Mesenchymal stem cell (in vitro differentiated cells and primary cell): ENCODE results near the gene FBXW9.

Experiments
- DNase-seq: peaks from one replicate; pipeline ENCODE4 v3.0.0-alpha.2; 2013
- H2AFZ ChIP-seq: one replicate; pipeline ENCODE4 v1.6.1; 2013; ENCODE audit warnings: low read depth, mild to moderate bottlenecking, control low read depth, inconsistent platforms, low read length, moderate library complexity
- H2AK5ac ChIP-seq: 2 replicates; pipeline ENCODE4 v1.6.1; 2013; ENCODE audit warnings: low read length, moderate library complexity, mild to moderate bottlenecking, inconsistent platforms; ENCODE audit not compliant: severe bottlenecking
- H2BK120ac ChIP-seq: one replicate; pipeline ENCODE4 v1.6.1; 2013; ENCODE audit warnings: low read depth, mild to moderate bottlenecking, inconsistent platforms, low read length, moderate library complexity
- H2BK12ac ChIP-seq, 2 experiments: one replicate each; pipeline ENCODE4 v1.6.1; 2013; ENCODE audit warnings: inconsistent platforms in 2 of 2, low read length in 2 of 2, mild to moderate bottlenecking in 2 of 2, moderate library complexity in 2 of 2, control low read depth in 1 of 2
- H2BK15ac ChIP-seq: one replicate; pipeline ENCODE4 v1.6.1; 2013; ENCODE audit warnings: mild to moderate bottlenecking, low read depth, inconsistent platforms; ENCODE audit not compliant: poor library complexity, severe bottlenecking
- H2BK5ac ChIP-seq: 2 replicates; pipeline ENCODE4 v1.6.1; 2013; ENCODE audit warnings: low read depth, mild to moderate bottlenecking, low read length, control low read depth, inconsistent platforms; ENCODE audit not compliant: poor library complexity, severe bottlenecking
- H3K14ac ChIP-seq, 2 experiments: one replicate each; pipeline ENCODE4 v1.6.1; 2013; ENCODE audit warnings: inconsistent platforms in 2 of 2, low read length in 2 of 2, control low read depth in 1 of 2, mild to moderate bottlenecking in 1 of 2, moderate library complexity in 1 of 2
- H3K18ac ChIP-seq, 2 experiments: one replicate each; pipeline ENCODE4 v1.6.1; 2013; ENCODE audit warnings: inconsistent platforms in 2 of 2, low read length in 2 of 2, control low read depth in 1 of 2, low read depth in 1 of 2, mild to moderate bottlenecking in 1 of 2
- H3K23ac ChIP-seq, 2 experiments: one replicate each; pipeline ENCODE4 v1.6.1; 2013; ENCODE audit warnings: inconsistent platforms in 2 of 2, low read length in 2 of 2, mild to moderate bottlenecking in 2 of 2, moderate library complexity in 2 of 2, control low read depth in 1 of 2
- H3K27ac ChIP-seq: 2 replicates; pipeline ENCODE4 v1.5.1; 2013; ENCODE audit warnings: mild to moderate bottlenecking, moderate library complexity, low read length, control low read depth, inconsistent platforms; ENCODE audit not compliant: poor library complexity, severe bottlenecking
- H3K27me3 ChIP-seq, 2 experiments: 2 replicates each; pipeline versions ENCODE4 v1.6.1 to v1.7.0; 2013; ENCODE audit warnings: low read length in 2 of 2, mild to moderate bottlenecking in 2 of 2, moderate library complexity in 2 of 2, control low read depth in 1 of 2, inconsistent platforms in 1 of 2; ENCODE audit not compliant: control insufficient read depth in 1 of 2, insufficient read depth in 1 of 2
- H3K36me3 ChIP-seq, 2 experiments: 2 replicates each; pipeline versions ENCODE4 v1.6.1 to v1.7.0; 2013; ENCODE audit warnings: low read length in 2 of 2, control low read depth in 1 of 2, inconsistent platforms in 1 of 2, low read depth in 1 of 2, mild to moderate bottlenecking in 1 of 2; ENCODE audit not compliant: insufficient read depth in 2 of 2, control insufficient read depth in 1 of 2
- H3K4ac ChIP-seq, 2 experiments: one replicate each; pipeline ENCODE4 v1.6.1; 2013; ENCODE audit warnings: inconsistent platforms in 2 of 2, low read length in 2 of 2, mild to moderate bottlenecking in 2 of 2, moderate library complexity in 2 of 2, control low read depth in 1 of 2, low read depth in 1 of 2
- H3K4me1 ChIP-seq: 2 replicates; pipeline ENCODE4 v1.6.1; 2013; ENCODE audit warnings: low read depth, low read length, control low read depth; ENCODE audit not compliant: control insufficient read depth, insufficient read depth
- H3K4me2 ChIP-seq: 2 replicates; pipeline ENCODE4 v1.6.1; 2013; ENCODE audit warnings: low read length, mild to moderate bottlenecking, inconsistent platforms; ENCODE audit not compliant: poor library complexity, severe bottlenecking
- H3K4me3 ChIP-seq, 2 experiments: 2 replicates each; pipeline versions ENCODE4 v1.5.1 to v1.7.0; 2013; ENCODE audit warnings: low read length in 2 of 2, mild to moderate bottlenecking in 2 of 2, control low read depth in 1 of 2, low read depth in 1 of 2; ENCODE audit not compliant: insufficient read depth in 1 of 2
- H3K79me1 ChIP-seq: replicated peaks from 2 replicates; pipeline ENCODE4 v1.6.1; 2013; ENCODE audit warnings: mild to moderate bottlenecking, control low read depth, low read length, inconsistent platforms; ENCODE audit not compliant: poor library complexity, severe bottlenecking
- H3K9ac ChIP-seq: 2 replicates; pipeline ENCODE4 v1.7.0; 2013; ENCODE audit warnings: mild to moderate bottlenecking, low read length, moderate library complexity
- H3K9me3 ChIP-seq: 2 replicates; pipeline ENCODE4 v1.7.0; 2013; ENCODE audit warnings: mild to moderate bottlenecking, low read length; ENCODE audit not compliant: control insufficient read depth
- H4K8ac ChIP-seq: one replicate; pipeline ENCODE4 v1.6.1; 2013; ENCODE audit warnings: inconsistent platforms, mild to moderate bottlenecking, low read length, moderate library complexity
- H4K91ac ChIP-seq: one replicate; pipeline ENCODE4 v1.6.1; 2013; ENCODE audit warnings: mild to moderate bottlenecking, low read length, inconsistent platforms
- WGBS: methylation state at CpG from one replicate; pipeline ENCODE4 v1.1.7; 2013; ENCODE audit warnings: mixed read lengths; 5-methylcytosine and 5-hydroxymethylcytosine counted together

FBXW9 gene

GRCh38 chr19:12670159-12670928 lies 26.1 kb downstream of the FBXW9 start:
- Histone ChIP-seq H3K36me3 (peaks cover 44 to 48% of the 10 kb centered on the region in 2 experiments), H3K9ac (peak overlapping the region; percentile 99), H2AK5ac (no peak overlapping the region), H3K4me1 (peaks cover 32% of the 10 kb centered on the region), H4K8ac (peak overlapping the region; percentile 77), H4K91ac (peak overlapping the region; percentile 57), H2BK12ac (peak overlapping the region in 1 of 2 experiments; percentile 19), H3K79me1 (peaks cover 45% of the 10 kb centered on the region), H2AFZ (peak overlapping the region; percentile 79), H3K27ac (peak overlapping the region; percentile 97), H3K14ac (no peak overlapping the region), H3K9me3 (no peaks in the 10 kb centered on the region), H3K4me3 (peak overlapping the region; percentile 81 to 97), H3K18ac (peak overlapping the region; percentile 16 to 67), H2BK120ac (no peak overlapping the region), H2BK15ac (peak overlapping the region; percentile 12), H3K27me3 (no peaks in the 10 kb centered on the region), H3K23ac (no peak overlapping the region), H3K4ac (peak overlapping the region; percentile 70 to 86), H2BK5ac (no peak overlapping the region), H3K4me2 (peak overlapping the region; percentile 95)
- no peak for DNase-seq
- WGBS = 60% methylated on average over 25 of the region's 26 CpGs

- peak overlapping the region in 1 of 2 experiments; percentile 89 for H3K23ac ChIP-seq
- peaks cover 32% of the 10 kb centered on the region for H3K4me1 ChIP-seq
- H2BK12ac ChIP-seq = peak overlapping the region in 1 of 2 experiments; percentile 19
- H2AK5ac ChIP-seq = no peak overlapping the region
- H4K8ac ChIP-seq = peak overlapping the region; percentile 77
- H3K4me2 ChIP-seq = peak overlapping the region; percentile 95
- H2AFZ ChIP-seq = peak overlapping the region; percentile 79
- H3K14ac ChIP-seq = peak overlapping the region in 1 of 2 experiments; percentile 90
- peak overlapping the region; percentile 72 to 75 for H3K18ac ChIP-seq
- H4K91ac ChIP-seq = peak overlapping the region; percentile 57
- no peaks in the 10 kb centered on the region for H3K9me3 ChIP-seq
- peak overlapping the region; percentile 51 for H2BK120ac ChIP-seq
- H3K36me3 ChIP-seq = peaks cover 47 to 49% of the 10 kb centered on the region in 2 experiments
- peak overlapping the region; percentile 70 to 88 for H3K4ac ChIP-seq
- H3K4me3 ChIP-seq = peak overlapping the region; percentile 82 to 97
- peak overlapping the region; percentile 99 for H3K9ac ChIP-seq
- under 1% methylated on average over 55 of the region's 64 CpGs for WGBS
- H3K79me1 ChIP-seq = peaks cover 49% of the 10 kb centered on the region
- H2BK15ac ChIP-seq = peak overlapping the region; percentile 12
- DNase-seq = peak; percentile 90
- peak overlapping the region; percentile 66 for H2BK5ac ChIP-seq
- peak overlapping the region; percentile 97 for H3K27ac ChIP-seq
- H3K27me3 ChIP-seq = no peaks in the 10 kb centered on the region
Measured at GRCh38 chr19:12669270-12670158, 26.9 kb downstream of the FBXW9 start.

GRCh38 chr19:12668932-12669269 lies 27.5 kb downstream of the FBXW9 start:
- H3K4ac ChIP-seq = peak overlapping the region; percentile 15 to 88
- H3K27me3 ChIP-seq = no peaks in the 10 kb centered on the region
- H2AFZ ChIP-seq = peak overlapping the region; percentile 68
- peak; percentile 83 for DNase-seq
- H3K4me3 ChIP-seq = peak overlapping the region; percentile 82 to 97
- peaks cover 50% of the 10 kb centered on the region for H3K79me1 ChIP-seq
- H2BK120ac ChIP-seq = no peak overlapping the region
- no peak overlapping the region for H2BK15ac ChIP-seq
- H2AK5ac ChIP-seq = no peak overlapping the region
- under 1% methylated on average over 24 of the region's 24 CpGs for WGBS
- no peaks in the 10 kb centered on the region for H3K9me3 ChIP-seq
- peak overlapping the region; percentile 99 for H3K9ac ChIP-seq
- no peak overlapping the region for H2BK12ac ChIP-seq
- peak overlapping the region in 1 of 2 experiments; percentile 72 for H3K18ac ChIP-seq
- peaks cover 32% of the 10 kb centered on the region for H3K4me1 ChIP-seq
- H3K27ac ChIP-seq = peak overlapping the region; percentile 97
- peaks cover 47 to 49% of the 10 kb centered on the region in 2 experiments for H3K36me3 ChIP-seq
- H3K4me2 ChIP-seq = peak overlapping the region; percentile 95
- no peak overlapping the region for H2BK5ac ChIP-seq
- peak overlapping the region; percentile 4 for H4K8ac ChIP-seq
- H3K23ac ChIP-seq = no peak overlapping the region
- H3K14ac ChIP-seq = no peak overlapping the region
- peak overlapping the region; percentile 14 for H4K91ac ChIP-seq

GRCh38 chr19:12668346-12668745 lies 28.1 kb downstream of the FBXW9 start:
- Histone ChIP-seq H3K79me1 (peaks cover 54% of the 10 kb centered on the region), H3K4me2 (peak overlapping the region; percentile 95), H2BK15ac (no peak overlapping the region), H3K14ac (no peak overlapping the region), H4K91ac (no peak overlapping the region), H3K4me3 (peak overlapping the region; percentile 82 to 97), H2AK5ac (no peak overlapping the region), H3K18ac (no peak overlapping the region), H3K9ac (peak overlapping the region; percentile 99), H3K23ac (peak overlapping the region in 1 of 2 experiments; percentile 38), H2AFZ (no peak overlapping the region), H3K27me3 (no peaks in the 10 kb centered on the region), H4K8ac (no peak overlapping the region), H3K9me3 (no peaks in the 10 kb centered on the region), H2BK5ac (no peak overlapping the region), H3K36me3 (peaks cover 48 to 49% of the 10 kb centered on the region in 2 experiments), H3K4me1 (peaks cover 32% of the 10 kb centered on the region), H3K4ac (no peak overlapping the region), H2BK120ac (no peak overlapping the region), H3K27ac (no peak overlapping the region), H2BK12ac (peak overlapping the region in 1 of 2 experiments; percentile 21)
- DNase-seq = no peak
- 89% methylated on average over 8 of the region's 8 CpGs for WGBS
